ENCODE results near the gene PRKG1.

The PRKG1 gene

GRCh38 chr10:51079766-51080165 lies 5.5 kb downstream of the PRKG1 start:
- H3K27me3 Mint-ChIP-seq: peaks cover 21% of the 10 kb centered on the region
- H3K4me3 Mint-ChIP-seq: no peak overlapping the region
- no peaks in the 10 kb centered on the region for H3K9me3 Mint-ChIP-seq
- ATAC-seq (replicated peaks; ENCODE audit: extremely low read depth, poor library complexity, severe bottlenecking): no peak
- no peak for DNase-seq (ENCODE audit: low spot score in 2 of 2)
- no peaks in the 10 kb centered on the region for H3K4me1 Mint-ChIP-seq
- H3K36me3 Mint-ChIP-seq (ENCODE audit: insufficient read depth): no peaks in the 10 kb centered on the region
- H3K27ac Mint-ChIP-seq (ENCODE audit: low read depth): no peak overlapping the region

- Mint-ChIP-seq H3K9me3 (no peaks in the 10 kb centered on the region), H3K4me3 (no peak overlapping the region), H3K27me3 (peaks cover 14% of the 10 kb centered on the region), H3K36me3 (ENCODE audit: insufficient read depth) (no peaks in the 10 kb centered on the region), H3K27ac (ENCODE audit: low read depth) (no peak overlapping the region), H3K4me1 (no peaks in the 10 kb centered on the region)
- DNase-seq (ENCODE audit: low spot score in 2 of 2) (no peak), ATAC-seq (replicated peaks; ENCODE audit: extremely low read depth, poor library complexity, severe bottlenecking) (no peak)
Measured at GRCh38 chr10:51080311-51081006, 6.2 kb downstream of the PRKG1 start.

DNA sequence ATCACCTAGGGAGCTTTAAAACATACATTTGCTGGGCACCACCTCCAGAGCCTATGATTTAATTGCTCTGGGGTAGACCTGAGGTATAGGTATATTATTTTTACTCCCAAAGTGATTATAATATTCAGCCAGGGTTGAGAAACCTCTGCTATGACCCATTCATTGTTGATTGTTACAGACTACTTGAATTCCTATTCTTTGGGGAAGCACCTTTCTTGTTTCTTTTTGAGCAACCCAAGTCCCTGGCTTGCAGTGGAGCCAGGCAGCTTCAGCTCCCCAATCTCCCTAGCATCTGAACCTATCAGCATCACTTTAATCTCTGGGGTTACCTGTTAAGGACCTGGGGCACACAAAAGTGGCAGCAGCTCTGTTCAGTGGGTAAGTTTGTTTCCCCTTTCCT lies 8.6 kb downstream of the PRKG1 start:
- H3K27me3 Mint-ChIP-seq: no peaks in the 10 kb centered on the region
- H3K27ac Mint-ChIP-seq (ENCODE audit: low read depth): no peak overlapping the region
- no peaks in the 10 kb centered on the region for H3K36me3 Mint-ChIP-seq (ENCODE audit: insufficient read depth)
- no peak for ATAC-seq (replicated peaks; ENCODE audit: extremely low read depth, poor library complexity, severe bottlenecking)
- no peak for DNase-seq (ENCODE audit: low spot score in 2 of 2)
- H3K4me1 Mint-ChIP-seq: no peaks in the 10 kb centered on the region
- no peaks in the 10 kb centered on the region for H3K9me3 Mint-ChIP-seq
- no peak overlapping the region for H3K4me3 Mint-ChIP-seq

DNA sequence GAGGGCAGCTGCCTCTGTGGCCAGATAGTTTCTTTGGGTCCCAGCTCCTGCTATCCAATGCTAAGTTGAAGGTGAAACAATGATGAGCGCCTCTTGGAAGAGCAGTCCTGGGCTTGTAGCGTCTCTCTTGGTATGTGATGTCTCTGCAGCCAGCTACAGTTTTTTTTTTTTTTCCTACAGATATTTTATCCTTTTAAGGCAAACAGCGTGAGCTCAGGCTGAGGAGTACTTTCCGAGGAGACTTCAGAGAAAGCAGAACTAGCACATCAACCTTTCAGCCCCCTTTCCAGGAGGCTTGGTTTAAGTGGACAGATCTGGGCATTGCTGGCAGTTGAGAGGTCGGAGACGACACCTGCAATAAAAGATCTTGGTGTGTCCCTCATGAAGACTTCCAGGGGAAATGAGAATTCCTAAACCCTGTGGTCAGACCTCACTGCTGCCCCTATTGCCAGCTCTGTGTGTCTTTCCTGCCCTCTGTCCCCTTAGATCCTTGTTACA lies 9.1 kb downstream of the PRKG1 start:
- Mint-ChIP-seq H3K9me3 (no peaks in the 10 kb centered on the region), H3K4me1 (no peaks in the 10 kb centered on the region), H3K27me3 (no peaks in the 10 kb centered on the region), H3K36me3 (ENCODE audit: insufficient read depth) (no peaks in the 10 kb centered on the region), H3K4me3 (no peak overlapping the region), H3K27ac (ENCODE audit: low read depth) (no peak overlapping the region)
- DNase-seq (ENCODE audit: low spot score in 2 of 2) (no peak), ATAC-seq (replicated peaks; ENCODE audit: extremely low read depth, poor library complexity, severe bottlenecking) (no peak)

- H3K4me1 Mint-ChIP-seq: no peaks in the 10 kb centered on the region
- no peaks in the 10 kb centered on the region for H3K27me3 Mint-ChIP-seq
- no peaks in the 10 kb centered on the region for H3K36me3 Mint-ChIP-seq (ENCODE audit: insufficient read depth)
- H3K9me3 Mint-ChIP-seq: no peaks in the 10 kb centered on the region
- H3K27ac Mint-ChIP-seq (ENCODE audit: low read depth): no peak overlapping the region
- H3K4me3 Mint-ChIP-seq: no peak overlapping the region
- ATAC-seq (replicated peaks; ENCODE audit: extremely low read depth, poor library complexity, severe bottlenecking) (no peak), DNase-seq (ENCODE audit: low spot score in 2 of 2) (no peak)
Measured at GRCh38 chr10:51085204-51085603, 10.9 kb downstream of the PRKG1 start.

DNA sequence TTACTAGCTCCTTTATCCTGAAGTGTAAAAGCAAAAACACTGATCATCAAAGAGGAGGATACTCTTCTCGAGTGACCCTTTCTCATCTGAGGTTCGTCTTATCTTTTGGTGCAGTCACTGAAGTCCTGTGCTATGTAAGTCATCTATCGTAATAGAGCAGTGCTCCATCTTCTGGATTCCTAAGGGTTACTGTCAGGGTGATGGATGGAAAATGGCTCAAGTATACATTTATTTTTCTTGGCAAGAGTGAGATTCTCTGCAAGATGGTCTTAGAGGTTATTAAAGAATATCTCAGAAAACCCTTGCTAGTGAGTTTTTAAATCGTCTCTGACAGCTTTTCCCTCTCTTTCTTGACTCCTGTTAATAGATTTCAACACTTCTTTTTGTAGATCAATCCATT lies 12.4 kb downstream of the PRKG1 start:
- DNase-seq (ENCODE audit: low spot score in 2 of 2) (no peak), ATAC-seq (replicated peaks; ENCODE audit: extremely low read depth, poor library complexity, severe bottlenecking) (no peak)
- Mint-ChIP-seq H3K36me3 (ENCODE audit: insufficient read depth) (no peaks in the 10 kb centered on the region), H3K27me3 (no peaks in the 10 kb centered on the region), H3K27ac (ENCODE audit: low read depth) (no peak overlapping the region), H3K4me1 (no peaks in the 10 kb centered on the region), H3K9me3 (no peaks in the 10 kb centered on the region), H3K4me3 (no peak overlapping the region)

DNA sequence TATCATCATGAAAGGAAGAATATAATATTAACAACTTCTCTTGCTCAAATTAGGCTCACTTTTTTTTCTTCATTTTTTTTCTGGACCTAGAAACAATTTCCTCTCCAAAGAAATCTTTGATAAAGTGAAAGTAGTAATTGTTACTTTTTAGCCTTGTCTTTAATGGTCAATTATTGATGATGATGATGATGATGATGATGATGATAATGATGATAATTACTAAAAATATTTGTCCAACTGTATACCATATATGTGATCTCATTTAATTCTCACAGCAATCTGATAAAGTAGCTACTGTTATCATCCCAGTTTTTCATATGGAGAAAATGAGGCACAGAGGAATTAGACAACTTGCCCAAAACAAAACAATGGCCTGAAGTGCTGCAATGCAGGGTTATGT lies 12.8 kb downstream of the PRKG1 start:
- H3K36me3 Mint-ChIP-seq (ENCODE audit: insufficient read depth): no peaks in the 10 kb centered on the region
- ATAC-seq (replicated peaks; ENCODE audit: extremely low read depth, poor library complexity, severe bottlenecking): no peak
- no peaks in the 10 kb centered on the region for H3K9me3 Mint-ChIP-seq

DNA sequence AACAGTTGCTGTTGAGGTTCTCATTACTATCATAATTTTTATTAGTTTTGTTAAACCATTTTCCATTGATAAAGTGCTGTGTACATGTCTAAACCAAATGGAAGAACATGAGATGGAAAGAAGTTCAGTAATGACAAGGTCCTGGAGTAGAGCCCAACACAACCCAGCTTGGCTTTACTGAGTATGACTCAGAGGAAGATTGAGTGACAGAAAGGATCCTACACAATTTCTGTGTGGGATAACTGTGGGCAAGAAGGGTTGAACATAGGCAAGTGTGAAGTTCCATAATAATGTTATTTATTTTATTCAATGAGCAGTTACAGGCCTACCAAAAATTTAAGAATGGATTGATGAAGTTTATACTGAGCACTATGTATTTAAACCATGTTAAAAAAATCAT lies 15.9 kb downstream of the PRKG1 start:
- no peaks in the 10 kb centered on the region for H3K9me3 Mint-ChIP-seq
- DNase-seq (ENCODE audit: low spot score in 2 of 2): no peak
- ATAC-seq (replicated peaks; ENCODE audit: extremely low read depth, poor library complexity, severe bottlenecking): no peak

More for the DNA sequence above, 12.8 kb downstream of the PRKG1 start:
- Mint-ChIP-seq H3K27me3 (no peaks in the 10 kb centered on the region), H3K4me3 (no peak overlapping the region), H3K4me1 (no peaks in the 10 kb centered on the region), H3K27ac (ENCODE audit: low read depth) (no peak overlapping the region)
- no peak for DNase-seq (ENCODE audit: low spot score in 2 of 2)

DNA sequence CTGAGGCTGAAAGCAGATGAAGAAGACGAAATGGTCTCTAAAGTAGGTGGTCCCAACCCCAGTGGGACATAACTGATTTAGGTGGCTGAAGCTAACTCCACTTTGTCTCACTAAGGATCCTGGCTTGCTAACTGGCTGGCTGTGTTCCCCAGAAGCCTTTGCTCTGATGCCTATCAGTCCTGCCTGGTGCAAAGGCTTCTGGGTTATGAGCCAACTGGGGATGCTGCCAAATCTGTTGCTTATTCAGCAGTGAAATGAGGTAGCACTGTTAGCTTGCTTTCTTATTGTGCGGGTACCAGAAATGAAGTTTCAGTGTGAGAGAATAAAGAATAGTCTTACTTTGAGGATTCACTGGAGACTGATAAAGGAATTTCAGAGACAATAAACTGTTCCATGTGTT lies 18.1 kb downstream of the PRKG1 start:
- no peaks in the 10 kb centered on the region for H3K4me1 Mint-ChIP-seq
- H3K9me3 Mint-ChIP-seq: no peaks in the 10 kb centered on the region
- no peak overlapping the region for H3K27ac Mint-ChIP-seq (ENCODE audit: low read depth)
- ATAC-seq (replicated peaks; ENCODE audit: extremely low read depth, poor library complexity, severe bottlenecking) (no peak), DNase-seq (ENCODE audit: low spot score in 2 of 2) (no peak)
- H3K27me3 Mint-ChIP-seq: no peaks in the 10 kb centered on the region
- H3K4me3 Mint-ChIP-seq: no peak overlapping the region
- no peaks in the 10 kb centered on the region for H3K36me3 Mint-ChIP-seq (ENCODE audit: insufficient read depth)

More for the DNA sequence above, 15.9 kb downstream of the PRKG1 start:
- no peaks in the 10 kb centered on the region for H3K27me3 Mint-ChIP-seq
- no peak overlapping the region for H3K4me3 Mint-ChIP-seq
- H3K4me1 Mint-ChIP-seq: no peaks in the 10 kb centered on the region
- H3K36me3 Mint-ChIP-seq (ENCODE audit: insufficient read depth): no peaks in the 10 kb centered on the region
- H3K27ac Mint-ChIP-seq (ENCODE audit: low read depth): no peak overlapping the region

- Mint-ChIP-seq H3K4me1 (no peaks in the 10 kb centered on the region), H3K27ac (ENCODE audit: low read depth) (no peak overlapping the region), H3K9me3 (no peaks in the 10 kb centered on the region), H3K27me3 (no peaks in the 10 kb centered on the region), H3K4me3 (no peak overlapping the region), H3K36me3 (ENCODE audit: insufficient read depth) (no peaks in the 10 kb centered on the region)
- DNase-seq (ENCODE audit: low spot score in 2 of 2): no peak
- no peak for ATAC-seq (replicated peaks; ENCODE audit: extremely low read depth, poor library complexity, severe bottlenecking)
Measured at GRCh38 chr10:51095444-51095843, 21.2 kb downstream of the PRKG1 start.

GRCh38 chr10:51097546-51097945 lies 23.3 kb downstream of the PRKG1 start:
- Mint-ChIP-seq H3K27me3 (no peaks in the 10 kb centered on the region), H3K36me3 (ENCODE audit: insufficient read depth) (no peaks in the 10 kb centered on the region), H3K4me3 (no peak overlapping the region), H3K27ac (ENCODE audit: low read depth) (no peak overlapping the region), H3K4me1 (no peaks in the 10 kb centered on the region), H3K9me3 (no peaks in the 10 kb centered on the region)
- no peak for ATAC-seq (replicated peaks; ENCODE audit: extremely low read depth, poor library complexity, severe bottlenecking)
- DNase-seq (ENCODE audit: low spot score in 2 of 2): no peak

DNA sequence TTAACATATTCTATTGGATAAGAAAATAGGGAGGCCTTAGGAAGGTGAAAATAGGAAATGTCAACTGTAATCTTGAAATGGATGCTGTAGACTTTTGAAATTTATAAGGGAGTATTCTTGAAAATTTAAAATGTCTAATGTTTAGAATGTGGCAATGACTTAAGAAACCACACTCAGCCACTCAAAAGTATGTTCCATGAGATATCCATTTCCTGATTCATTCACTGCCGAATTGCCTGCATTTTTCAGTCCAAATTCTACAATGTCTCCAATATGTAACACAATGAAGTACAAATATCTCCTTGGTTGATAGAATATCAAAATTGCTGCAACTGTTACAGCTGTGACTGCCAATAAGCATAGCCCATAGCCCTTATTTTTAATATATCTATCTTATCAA lies 25.9 kb downstream of the PRKG1 start:
- ATAC-seq (replicated peaks; ENCODE audit: extremely low read depth, poor library complexity, severe bottlenecking) (no peak), DNase-seq (ENCODE audit: low spot score in 2 of 2) (no peak)
- Mint-ChIP-seq H3K9me3 (no peaks in the 10 kb centered on the region), H3K27me3 (no peaks in the 10 kb centered on the region), H3K27ac (ENCODE audit: low read depth) (no peak overlapping the region), H3K4me3 (no peak overlapping the region), H3K36me3 (ENCODE audit: insufficient read depth) (no peaks in the 10 kb centered on the region), H3K4me1 (no peaks in the 10 kb centered on the region)

DNA sequence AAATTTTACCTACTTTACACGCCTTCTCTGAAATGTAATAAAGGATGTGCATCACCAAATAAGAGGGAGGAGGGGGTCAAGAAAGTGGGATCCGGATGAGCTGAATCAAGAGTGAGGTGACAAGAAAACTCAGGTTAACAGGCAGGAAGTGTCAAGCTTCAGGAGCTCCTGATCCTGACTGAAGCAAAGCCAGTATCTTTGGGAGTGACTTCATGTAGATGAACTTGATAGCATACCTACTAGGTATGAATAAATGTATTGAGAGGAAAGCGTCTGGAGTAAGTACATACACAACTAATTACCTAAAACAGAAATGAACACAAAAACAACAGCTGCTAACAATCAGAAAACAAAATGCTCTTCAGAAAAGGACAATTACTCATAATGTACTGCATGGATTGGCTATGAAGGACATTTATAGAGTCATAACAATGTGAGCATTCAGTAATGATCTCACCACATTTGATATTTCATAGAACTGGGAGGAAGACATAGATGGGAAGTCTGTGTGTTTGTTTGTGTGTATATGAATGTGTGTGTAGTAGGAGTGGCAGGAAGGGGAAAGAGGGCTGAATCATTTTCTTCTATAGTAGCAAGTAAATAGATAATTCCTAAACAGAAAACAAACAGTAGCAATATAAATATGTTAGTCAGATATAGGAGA lies 29.4 kb downstream of the PRKG1 start:
- no peak overlapping the region for H3K27ac Mint-ChIP-seq (ENCODE audit: low read depth)
- ATAC-seq (replicated peaks; ENCODE audit: extremely low read depth, poor library complexity, severe bottlenecking): no peak
- no peak for DNase-seq (ENCODE audit: low spot score in 2 of 2)
- no peak overlapping the region for H3K4me3 Mint-ChIP-seq
- peaks cover 11% of the 10 kb centered on the region for H3K27me3 Mint-ChIP-seq
- H3K36me3 Mint-ChIP-seq (ENCODE audit: insufficient read depth): no peaks in the 10 kb centered on the region
- no peaks in the 10 kb centered on the region for H3K9me3 Mint-ChIP-seq
- no peaks in the 10 kb centered on the region for H3K4me1 Mint-ChIP-seq
